Activated CD4-positive, alpha-beta T cell treated with anti-CD3 and anti-CD28 coated beads, Interleukin-2, Interleukin-6, amounts not matched to agents 100 ng/mL and 50 ng/mL, durations not matched to agents 16 hours and 8 hours (primary cell): Measurements from ENCODE around the gene RASSF3.
"Not testable (repeated sequence)": the region's sequence is repeated elsewhere in the genome, so short reads cannot be mapped to it uniquely, and the experiment has no call there.

Experiments used
- DNase-seq: peaks from one replicate; pipeline ENCODE4 v3.0.0-alpha.2; 2020

RASSF3 gene

DNA sequence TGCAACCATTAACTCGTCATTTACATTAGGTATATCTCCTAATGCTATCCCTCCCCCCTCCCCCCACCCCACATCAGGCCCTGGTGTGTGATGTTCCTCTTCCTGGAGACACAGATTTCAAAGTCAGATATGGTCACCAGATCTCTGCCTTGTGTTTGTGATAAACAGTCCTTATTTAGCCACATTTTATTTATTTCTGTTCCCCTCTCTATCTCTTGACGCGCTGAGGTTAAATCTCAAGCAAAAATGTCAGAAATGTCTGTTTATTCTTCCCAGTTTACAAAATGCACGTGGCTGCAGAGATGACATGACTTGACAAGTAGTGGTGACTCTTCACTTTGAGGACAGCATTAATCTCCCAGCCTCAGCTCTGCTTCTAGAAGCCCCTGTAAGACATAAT lies 11.5 kb upstream of the RASSF3 start:
- DNase-seq = no peak

DNA sequence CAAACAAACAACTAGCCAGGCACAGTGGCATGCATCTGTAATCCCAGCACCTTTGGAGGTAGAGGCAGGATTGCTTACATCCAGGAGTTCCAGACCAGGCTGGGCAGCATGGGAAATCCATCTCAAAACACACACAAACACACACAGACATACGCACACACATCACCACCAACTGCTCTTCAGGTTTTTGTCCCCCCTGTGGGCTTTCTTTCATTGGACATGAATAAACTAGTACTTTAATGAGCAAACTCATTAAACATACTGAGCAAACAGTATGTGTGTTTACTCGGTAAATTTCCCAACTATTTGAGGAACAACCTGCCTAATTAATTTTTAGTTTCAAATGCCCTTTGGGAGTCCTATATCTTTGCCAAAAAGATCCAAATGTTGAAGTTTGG lies 10.1 kb upstream of the RASSF3 start:
- DNase-seq = no peak

DNA sequence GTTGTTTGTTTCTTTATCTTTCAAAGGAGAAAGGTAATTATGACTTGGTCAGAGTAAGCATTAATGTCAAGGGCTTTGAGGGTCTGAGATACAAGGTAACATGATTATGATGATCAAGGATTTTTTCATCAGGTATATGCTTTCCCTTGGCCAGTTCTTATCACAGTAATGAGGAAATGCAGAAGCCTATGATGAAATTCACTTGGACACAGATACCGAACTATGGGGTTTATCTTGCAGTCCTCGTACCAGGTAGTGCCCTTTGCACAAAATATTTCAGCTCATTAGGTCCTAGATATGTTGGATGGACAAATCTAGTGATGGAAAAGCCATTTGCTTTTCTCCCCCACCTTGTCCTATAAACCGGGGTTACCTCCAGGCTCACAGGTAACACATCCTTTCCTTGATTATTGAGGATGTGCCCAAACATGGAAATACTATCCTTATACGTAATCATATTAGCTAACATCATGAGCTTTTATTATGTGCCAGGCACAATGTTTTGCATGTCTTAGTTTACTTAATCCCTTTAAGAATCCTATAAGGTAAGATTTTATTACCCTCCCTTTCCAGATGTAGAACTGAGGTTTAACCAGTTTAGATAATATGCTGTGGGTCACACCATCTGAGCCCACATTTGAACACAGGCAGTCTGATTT lies 7.0 kb upstream of the RASSF3 start:
- no peak for DNase-seq

DNA sequence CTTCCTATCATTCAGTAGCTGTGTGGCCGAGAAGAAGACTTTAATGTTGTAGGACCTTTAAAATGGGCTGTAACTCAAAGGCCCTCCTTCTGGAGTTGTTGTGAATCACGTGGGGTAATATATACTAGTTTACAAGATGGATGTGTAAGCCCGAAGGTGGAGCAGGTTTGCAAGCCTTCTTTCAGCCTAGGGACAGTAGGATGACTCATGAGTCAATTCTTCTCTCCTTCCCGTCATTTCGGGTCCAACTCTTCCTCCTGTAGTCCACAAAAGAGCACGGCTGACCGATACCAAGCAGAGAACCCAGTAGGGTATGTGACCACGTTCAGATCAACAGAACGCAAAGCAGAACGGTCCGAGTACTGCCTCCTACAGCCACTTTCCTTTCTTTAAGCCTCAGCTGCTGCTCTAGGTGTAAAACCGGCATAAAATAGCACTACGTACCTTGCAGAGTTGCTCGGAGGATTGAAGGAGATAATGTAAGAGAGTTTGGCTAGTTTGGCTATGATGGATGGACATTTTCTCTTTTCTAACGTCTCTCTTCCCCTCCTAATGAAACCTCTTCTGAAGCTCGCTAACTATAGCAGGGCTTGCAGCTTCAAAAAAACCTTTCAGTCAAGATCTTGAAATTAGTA lies 1.3 kb upstream of the RASSF3 start:
- DNase-seq = peak; percentile 70

DNA sequence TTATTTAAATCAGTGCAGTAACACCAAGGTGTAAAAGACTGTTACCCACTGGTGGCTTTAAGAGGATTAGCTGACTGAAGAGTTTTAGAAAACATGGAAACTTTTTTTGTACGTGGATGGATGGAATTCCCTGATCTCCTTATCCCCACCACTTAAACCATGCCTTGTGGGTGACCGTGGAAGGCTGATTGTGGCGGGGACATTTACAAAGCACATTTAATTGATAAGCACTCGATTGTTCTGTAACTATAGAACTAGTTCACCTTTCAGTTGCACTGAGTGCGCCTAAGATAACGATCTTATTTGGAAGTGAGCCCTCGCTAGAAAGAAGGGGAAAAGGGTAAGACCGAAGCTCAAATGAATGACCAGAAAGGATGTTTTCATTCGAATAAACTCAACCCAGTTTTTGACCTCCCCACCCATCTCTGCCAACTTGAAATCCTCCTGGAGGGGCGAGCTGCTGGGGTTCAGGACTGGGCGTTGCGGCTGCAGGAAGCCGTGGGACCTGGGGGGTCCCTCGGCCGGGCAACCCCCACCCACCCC lies 688 bp upstream of the RASSF3 start:
- no peak for DNase-seq

DNA sequence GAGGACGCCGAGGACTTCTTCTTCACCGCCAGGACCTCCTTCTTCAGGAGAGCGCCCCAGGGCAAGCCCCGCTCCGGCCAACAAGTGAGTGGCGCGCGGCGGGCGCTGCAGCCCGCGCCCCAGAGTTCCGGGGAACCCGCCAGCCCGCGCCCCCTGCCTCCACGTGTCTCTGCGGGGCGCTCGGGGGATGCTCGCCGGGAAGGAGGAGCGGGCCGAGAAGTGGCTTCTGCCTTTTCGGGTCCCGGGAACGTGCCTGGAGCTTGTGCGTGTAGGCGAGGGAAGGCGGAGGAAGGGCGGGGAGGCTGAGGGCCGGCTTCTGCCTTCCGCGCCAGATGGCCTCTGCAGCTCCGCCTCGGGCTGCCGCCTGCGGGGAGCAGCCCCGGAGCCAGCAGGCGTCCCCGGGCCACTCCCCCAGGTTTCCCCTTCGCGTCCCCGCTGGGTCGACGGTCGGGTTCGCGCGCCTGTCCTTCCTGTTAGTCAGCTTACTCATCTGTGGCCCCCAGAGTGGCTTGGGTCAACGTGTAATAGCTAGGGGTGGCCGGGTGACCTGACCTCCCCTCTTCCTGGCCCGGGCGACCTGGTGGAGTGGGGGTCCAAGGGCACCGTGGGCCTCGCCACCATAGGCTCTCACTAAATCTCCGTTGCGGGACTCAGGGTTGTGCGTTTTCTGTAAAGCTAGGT lies 505 bp downstream of the RASSF3 start:
- peak; percentile 83 for DNase-seq

DNA sequence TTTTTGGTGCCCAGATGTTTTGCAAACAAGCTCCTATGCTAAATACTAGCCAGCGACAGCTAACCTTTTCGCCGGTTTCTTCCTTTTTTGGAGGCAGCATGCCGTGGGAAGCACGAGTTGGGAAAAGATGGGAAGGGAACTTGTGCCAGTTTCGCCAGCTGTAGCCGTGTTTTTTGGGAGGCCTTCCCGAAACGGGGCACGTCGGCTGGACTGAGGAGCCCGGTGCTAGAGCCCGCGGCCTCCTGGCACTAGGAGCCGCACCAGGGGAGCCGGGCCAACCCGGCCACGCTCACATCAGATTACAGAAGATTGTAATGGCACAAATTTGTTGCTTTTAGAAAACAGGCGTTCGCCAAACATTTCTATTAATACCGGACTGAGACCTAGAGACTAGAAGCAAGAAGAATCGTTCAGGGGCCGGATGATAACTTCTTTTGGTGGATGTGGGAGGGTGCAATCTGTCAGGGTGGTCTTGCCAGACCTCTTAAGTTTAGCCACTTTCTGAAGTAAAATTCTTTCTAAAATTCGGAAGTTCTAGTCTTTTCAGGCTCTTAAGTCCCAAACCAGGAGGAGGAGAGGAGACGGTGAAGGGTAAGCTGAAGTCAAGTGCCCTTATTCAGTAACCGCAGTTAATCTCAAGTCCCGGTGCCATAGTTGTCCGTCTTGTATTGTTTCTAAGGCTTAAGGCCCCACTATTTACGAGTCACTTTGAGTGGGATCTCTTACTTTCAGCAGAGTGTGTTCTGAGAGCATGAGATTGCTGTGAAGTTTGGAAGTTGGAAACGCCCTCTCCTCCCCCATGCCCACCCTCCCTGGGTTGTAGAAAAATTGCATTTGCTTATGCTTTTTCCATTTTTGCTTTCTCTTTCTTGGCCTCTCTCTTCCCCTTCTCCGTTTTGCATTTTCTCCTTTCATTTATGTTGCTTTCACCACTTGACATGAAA lies 1.3 kb downstream of the RASSF3 start:
- DNase-seq = no peak

DNA sequence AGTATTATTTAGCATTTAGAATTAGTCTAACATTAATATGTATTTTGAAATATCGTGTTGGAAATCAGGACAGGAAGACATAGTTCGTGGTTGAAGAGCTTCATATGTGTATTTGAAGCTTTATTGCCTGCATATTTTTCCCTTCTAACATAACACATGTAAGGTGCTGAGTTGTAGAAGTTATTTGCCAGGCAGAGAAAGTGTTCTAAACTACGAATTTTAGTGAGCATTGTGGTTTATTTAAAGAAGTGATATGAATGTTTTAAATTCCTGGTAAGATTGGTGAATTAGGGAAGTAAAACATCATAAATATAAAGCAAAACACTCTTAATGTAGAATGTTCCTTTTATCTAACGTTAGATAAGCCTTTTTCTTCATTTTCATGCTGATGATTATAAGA lies 2.5 kb downstream of the RASSF3 start:
- no peak for DNase-seq

DNA sequence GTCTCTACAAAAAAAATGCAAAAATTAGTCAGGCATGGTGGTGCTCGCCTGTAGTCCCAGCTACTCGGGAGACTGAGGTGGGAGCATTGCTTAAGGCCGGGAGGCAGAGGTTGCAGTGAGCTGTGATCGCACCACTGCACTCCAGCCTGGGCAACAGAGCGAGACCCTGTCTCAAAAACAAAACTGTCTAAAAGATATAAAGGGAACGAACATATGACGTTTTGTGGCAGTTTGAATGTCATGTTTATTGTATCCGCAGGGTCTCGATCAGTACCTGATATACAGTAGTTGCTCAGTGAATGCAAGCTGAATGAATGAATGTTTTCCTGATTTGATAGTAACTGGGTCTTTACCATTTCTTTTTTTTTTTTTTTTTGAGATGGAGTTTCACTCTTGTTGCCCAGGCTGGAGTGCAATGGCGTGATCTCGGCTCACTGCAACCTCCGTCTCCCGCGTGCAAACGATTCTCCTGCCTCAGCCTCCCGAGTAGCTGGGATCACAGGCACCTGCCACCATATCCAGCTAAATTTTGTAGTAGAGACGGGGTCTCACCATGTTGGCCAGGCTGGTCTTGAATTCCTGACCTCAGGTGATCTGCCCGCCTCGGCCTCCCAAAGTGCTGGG lies 3.6 kb downstream of the RASSF3 start:
- not testable (repeated sequence) for DNase-seq

DNA sequence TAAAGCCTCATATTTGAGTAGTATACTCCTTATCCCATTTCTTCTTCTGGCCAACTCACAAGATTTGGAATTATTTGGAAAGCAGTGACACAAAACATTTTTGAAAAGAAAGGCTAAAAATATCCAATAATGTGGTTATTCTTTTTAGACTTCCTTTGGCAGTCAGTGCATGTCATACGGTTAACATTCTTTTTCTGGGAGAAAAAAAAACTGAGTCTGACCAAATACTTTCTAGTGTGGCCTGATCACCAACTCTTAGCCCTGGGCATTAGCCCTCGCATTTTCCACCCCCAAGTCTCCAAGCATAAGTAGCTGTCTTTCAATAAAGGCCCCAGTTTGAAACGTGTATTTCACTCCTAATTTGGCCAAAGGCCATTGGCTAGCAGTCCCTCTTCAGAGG lies 5.9 kb downstream of the RASSF3 start:
- DNase-seq = no peak

DNA sequence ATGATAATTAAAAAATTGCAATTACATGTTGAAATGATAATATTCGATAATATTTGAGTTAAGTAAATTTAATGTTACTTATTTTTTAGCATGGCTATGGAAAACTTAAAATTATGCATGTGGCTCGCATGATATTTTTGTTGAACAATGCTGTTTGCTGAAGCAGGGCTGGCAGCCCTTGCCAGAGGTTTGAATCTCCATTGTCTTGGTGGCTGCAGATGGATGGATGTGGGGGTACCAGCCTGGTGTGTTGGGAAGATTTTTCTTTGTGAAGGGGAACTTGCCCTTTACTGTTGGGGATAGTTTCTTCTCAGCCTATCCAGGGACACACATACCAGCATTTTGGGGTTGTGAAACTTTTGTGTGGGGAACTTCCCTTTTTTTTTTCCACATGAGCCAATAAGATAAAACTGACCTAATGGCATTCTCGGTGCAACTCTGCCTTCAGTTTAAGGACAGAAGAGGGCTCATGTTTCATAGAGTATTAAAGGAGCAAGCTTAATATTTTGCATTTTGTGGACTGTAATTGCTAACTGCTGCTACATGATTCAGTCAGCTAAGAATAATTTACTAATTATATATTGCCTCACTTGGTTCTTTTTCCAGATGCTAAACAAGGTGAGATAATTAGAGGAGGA lies 8.8 kb downstream of the RASSF3 start:
- no peak for DNase-seq

DNA sequence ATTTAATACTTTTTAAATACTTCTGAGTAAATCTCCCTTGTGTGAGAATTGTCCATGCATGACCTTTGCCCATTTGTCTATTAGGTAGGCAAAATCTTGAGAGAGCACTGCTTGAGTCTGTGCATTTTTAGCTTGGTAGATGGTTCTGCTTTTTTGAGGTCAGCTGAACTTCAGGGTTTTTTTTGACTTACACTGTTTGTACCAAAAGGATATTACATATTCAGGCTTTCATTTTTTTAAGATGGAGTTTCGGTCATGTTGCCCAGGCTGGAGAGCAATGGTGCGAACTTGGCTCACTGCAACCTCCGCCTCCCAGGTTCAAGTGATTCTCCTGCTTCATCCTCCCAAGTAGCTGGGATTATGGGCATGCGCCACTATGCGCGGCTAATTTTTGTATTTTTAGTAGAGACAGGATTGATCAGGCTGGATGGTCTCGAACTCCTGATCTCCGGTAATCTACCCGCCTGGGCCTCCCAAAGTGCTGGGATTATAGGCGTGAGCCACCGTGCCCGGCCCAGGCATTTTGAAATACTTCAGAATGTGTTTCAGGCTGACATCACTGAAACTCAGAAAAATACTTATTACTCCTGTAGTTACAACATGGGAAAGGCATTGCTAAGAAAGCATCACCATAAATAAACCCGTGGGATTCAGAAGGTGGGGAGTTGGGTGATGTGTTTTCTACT lies 11.1 kb downstream of the RASSF3 start:
- DNase-seq = no peak

DNA sequence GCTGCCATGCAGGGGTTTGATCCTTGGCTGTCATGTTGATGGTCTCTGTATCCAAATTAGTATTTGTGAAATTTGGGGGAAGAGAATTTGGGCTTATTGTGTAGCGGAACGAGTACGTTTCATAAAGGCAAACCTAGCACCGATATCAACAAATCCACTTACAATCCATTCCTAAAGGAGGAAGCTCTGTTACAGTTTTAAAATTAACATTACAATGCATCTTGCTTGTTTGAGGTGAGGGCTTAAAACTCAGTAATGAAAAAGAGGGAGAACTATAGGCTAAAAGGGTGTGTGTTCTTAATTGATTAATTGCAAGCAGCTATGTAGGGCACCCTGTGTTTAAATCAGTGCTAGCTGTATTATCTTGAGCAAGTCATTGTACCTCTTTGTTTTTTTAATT lies 13.7 kb downstream of the RASSF3 start:
- no peak for DNase-seq

DNA sequence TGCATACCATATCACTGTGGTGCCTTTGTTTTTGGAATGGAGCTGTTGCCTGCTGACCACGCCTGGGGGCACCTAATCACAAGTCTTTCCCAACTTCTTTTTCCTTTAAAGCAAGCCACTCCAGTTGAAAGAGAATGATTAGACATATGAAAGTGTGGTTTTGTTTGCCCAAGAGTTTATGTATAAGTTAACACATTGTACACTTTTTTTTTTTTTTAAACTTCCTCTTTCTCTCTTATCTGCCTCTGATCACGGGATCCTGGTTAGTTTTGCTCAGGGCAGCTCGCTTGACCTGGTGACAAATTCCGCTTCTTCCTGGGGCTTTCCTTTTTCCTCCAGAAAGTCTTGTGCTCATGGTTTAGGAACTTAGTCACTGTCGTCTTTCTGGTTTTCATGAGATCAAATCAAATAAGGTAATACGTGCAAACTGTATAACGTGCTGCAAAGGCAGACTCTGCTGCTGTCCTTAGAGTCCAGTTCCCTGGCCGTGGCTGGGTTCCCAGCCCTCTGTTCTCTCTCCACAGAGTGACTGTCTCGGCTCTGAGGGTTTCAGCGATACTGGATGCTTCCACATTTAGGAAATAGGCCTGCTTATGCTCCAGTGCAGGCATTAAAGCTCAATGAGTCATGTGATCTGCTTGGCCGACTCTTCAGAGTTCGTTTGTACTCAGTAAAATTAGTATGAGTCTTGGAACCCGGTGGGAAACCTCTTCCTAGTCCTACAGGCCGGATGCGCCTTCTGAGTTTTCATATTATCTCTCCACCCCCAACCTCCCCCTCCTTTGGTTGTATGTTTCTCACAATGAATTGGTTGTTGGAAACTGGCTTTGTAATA lies 15.2 kb downstream of the RASSF3 start:
- DNase-seq = peak; percentile 60

DNA sequence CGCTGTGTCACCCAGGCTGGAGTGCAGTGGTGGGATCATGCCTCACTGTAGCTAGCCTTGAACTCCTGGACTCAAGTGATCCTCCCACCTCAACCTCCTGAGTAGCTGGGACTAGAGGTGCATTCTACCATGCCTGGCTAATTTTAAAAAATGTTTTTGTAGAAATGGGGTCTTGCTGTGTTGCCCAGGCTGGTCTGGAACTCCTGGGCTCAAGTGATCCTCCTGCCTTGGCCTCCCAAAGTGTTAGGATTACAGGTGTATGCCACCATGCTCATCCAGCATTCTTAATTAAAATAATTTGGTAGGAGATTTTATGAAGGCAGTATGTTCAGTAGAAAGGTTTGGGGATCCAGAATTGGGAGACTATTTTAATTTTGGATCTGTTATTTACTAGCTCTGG lies 16.3 kb downstream of the RASSF3 start:
- not testable (repeated sequence) for DNase-seq

DNA sequence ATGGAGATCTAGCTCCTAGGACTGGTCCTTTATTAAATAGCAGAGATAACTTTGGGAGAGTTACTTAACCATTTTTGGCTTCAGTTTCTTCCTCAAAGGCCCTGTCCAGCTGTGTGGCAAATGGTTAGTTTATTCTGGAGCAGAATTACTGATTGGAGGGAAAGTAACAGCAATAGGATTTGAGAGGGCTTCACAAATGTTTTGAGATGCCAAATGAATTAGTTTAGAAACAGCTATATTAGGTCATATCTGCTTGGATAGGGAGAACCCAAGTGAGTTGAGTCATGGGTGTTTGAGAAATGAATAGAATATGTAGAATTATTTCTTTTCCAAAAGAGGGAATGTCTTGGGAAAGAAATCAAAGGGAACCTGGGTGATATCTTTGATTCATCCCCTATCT lies 17.5 kb downstream of the RASSF3 start:
- DNase-seq = no peak

DNA sequence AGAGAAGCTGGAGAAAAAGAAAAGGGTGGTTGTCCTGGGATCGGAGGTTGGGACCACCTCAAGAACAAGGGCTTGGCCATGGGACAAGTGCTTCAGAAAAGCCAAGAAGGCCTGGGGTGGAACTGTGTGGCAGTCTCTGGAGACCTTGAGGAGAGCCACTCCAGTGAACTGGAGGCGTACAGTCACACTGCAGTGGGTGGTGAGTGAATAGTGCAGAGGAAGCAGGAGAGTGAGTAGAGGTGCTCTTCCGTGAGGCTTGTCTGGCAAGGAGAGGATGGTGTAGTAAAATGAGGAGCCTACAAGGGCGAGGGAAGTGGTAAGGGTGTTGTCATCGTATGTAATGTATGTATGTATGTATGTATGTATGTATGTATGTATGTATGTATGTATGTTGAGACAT lies 20.9 kb downstream of the RASSF3 start:
- DNase-seq = no peak

DNA sequence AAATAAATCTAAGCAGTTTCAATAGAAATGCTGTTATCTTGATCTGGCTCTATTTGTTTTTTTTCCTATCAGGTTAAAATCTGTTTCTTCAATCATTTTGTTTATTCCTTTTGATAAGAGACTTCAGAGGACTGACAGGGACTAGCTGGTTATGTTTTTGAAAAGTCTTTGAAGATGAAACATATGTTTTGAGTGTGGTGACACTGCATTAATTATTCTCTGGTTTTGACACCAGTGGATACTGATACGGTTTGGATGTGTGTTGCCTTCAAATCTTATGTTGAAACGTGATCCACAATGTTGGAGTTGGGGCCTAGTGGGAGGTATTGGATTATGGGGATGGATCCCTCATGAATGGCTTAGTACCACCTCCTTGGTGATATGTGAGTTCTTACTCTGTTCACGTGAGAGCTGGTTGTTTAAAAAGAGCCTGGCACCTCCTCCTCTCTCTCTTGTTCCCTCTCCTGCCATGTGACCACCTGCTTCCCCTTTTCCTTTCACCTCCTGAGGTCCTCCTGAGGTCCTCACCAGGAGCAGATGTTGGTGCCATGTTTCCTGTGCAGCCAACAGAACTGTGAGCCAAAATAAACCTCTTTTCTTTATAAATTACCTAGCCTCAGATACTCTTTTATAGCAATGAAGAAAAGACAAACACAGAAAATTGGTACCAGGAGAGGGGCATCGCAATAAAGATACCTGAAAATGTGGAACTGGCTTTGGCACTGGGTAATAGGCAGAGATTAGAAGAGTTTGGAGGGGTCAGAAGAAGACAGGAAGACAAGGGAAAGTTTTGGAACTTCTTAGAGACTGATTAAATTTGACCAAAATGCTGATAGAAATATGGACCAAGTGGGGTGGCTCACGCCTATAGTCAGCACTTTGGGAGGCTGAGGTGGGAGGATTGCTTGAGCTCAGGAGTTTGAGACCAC lies 23.0 kb downstream of the RASSF3 start:
- no peak for DNase-seq

DNA sequence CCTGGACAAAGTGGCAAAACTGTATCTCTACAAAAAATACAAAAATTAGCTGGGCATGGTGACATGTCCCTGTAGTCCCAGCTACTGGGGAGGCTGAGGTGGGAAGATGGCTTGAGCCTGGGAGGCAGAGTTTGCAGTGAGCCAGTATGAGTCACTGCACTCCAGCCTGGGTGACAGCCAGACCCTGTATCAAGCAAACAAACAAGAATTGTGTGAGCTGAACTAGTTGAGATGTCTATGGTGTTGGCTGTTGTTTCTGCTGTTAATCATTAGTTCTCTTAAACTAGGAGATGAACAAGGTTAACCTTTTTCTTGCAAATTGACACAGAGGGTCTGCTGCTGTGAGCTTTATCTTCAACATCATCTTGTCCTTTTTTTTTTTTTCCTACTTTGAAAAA lies 23.6 kb downstream of the RASSF3 start:
- no peak for DNase-seq
